GM18870 (cell line): ENCODE results near the gene IFRD2.
"Not testable (repeated sequence)": the region's sequence is repeated elsewhere in the genome, so short reads cannot be mapped to it uniquely, and the experiment has no call there.

ENCODE experiments used
- ATAC-seq: cut with Tn5 transposase; IDR thresholded peaks from one replicate; pipeline ENCODE4 v1.9.1; 2021; ENCODE audit warnings: moderate library complexity; ENCODE audit not compliant: unreplicated experiment

Gene IFRD2

DNA sequence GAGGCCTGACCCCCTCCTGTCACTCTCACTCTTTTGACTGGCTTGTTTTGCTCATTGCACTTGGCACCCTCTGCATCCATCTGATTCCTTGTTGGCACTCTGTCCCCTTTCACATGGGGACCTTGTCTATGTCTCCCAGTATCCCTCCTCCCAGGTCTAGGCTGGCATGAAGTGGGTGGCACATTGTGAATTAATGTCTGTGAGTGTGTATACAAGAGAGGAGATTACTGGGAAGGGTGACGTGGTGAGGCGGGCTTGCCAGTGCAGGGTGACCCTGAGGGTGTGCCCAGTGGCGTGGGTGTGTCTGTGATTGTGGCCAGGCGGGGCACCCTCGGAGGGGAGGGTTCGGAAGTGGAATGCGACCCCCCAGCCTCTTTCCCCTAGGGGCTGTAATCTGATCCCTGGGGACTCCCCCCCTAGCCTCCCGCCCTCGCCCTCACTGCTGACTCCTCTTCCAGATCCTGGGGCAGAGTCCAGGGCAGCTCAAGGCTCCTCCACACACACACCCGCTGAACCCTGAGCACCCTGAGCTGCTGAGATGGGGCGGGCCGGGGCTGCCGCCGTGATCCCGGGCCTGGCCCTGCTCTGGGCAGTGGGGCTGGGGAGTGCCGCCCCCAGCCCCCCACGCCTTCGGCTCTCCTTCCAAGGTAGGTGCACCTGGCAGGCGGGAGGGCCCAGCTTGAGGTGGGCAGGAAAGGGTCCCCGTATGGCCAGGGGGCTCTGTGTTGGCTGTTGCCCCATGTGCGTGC, 23.4 kb downstream of the IFRD2 start, which contains the start of gene SEMA3B:
Gene SEMA3B (plus strand): TSS at position 445 of the 749 bp plus-strand sequence. CDS start 94 bp downstream, at position 539.
- no peak for ATAC-seq

DNA sequence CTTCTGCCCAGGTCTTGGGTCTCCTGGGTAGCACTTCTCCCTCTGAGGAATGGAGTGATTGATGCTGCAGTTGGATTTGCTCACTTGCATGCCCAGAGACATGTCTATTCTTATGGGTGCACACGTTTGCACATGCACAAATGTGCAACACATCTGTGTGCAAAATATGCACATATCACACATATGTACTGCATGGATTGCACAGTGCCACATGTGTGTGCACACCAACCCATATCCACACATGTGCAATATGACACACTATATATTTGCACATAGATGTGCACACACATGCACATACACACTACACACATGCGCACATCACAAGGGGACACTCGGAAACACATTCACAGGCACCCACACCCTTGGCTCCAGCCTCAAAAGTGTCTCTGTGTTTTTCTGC, 24.0 kb downstream of the IFRD2 start:
- no peak for ATAC-seq

DNA sequence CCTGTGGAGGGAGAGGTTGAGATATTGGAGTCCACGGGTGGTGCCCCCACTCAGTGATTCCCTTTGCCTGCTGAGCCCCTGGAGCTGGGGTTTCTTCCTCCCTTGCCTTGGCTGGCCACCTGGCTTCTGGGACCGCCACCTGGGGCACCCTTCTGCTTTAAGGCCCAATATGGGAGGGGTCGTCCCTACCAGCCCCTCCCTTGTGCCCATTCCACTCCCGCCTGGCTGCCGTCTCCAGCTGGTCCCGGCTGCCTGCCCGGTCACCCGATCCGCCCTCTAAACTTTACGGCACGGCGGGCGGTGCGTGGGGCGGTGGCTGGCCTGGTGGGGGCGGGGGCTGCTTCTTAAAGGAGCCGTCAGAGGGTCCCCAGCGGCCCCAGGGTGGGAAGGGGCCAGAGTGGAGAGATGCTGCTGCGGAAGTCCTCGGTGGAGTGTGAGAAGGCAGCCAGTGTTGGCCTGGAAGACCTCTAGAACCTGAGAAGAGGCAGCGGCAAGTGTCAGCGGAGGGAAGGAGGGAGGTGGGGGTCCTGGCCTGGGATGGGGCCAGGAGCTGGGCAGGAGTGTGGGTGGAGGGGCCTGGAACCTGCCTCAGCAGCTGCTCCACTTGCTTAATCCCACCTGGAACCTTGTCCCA, 24.8 kb downstream of the IFRD2 start:
- no peak for ATAC-seq

DNA sequence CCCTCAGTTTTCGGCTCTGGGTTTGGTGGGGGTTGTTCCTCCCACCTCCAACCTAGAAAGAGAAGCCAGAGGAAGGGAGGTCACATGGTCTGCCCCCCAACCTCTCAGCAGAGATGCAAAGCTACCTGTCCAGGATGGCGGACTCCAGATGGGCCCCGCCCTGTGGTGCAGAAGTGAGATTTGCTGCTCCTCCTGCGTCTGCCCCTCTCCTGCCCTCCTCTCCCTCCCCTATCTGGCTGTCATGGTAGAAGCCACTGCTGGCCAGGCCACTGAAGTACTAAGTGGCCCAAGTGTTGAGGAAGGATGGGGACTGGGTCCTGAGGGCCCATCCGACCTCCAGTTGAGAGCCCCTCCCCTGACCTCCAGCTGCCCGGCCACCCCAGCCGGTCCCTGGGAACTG, 25.4 kb downstream of the IFRD2 start:
- ATAC-seq: no peak

DNA sequence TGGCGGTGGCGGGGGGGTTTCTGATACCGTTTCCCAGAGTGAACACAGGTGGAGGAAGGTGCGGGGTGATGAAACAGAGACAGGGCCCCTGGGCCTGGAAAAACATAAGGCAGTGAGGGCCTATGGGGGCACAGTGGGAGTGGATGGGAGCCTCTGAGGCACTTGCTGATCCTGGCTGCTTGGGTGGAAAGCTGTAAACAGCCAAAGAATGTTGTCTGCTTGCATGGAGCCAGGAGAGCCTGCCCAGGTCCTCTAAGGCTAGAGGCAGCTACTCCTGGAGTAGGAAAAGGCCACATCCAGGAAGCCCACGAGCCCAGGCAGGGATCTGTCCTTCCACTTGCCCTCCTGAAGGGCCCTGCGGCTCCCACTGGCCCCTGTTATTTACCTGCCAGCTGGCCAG, 26.2 kb downstream of the IFRD2 start:
- no peak for ATAC-seq

DNA sequence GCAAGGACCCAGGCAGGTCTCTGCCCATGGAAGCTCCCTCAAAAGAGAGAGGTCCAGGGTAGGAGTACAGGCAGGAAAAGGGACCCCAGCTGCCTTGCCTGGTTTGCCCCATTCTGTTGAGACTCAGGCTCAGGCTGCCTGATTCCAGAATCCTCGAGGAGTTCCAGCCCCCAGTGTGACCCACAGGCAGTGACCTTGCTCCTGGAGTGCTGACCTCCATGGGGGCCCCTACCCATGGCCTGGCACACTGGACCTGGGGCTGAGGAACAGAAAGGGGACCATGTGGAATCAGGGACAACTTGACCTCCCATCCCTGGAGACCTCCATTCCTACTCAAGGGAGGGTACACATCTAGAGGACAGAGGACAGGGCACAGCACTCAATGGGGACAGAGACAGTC, 26.7 kb downstream of the IFRD2 start:
- ATAC-seq: no peak

DNA sequence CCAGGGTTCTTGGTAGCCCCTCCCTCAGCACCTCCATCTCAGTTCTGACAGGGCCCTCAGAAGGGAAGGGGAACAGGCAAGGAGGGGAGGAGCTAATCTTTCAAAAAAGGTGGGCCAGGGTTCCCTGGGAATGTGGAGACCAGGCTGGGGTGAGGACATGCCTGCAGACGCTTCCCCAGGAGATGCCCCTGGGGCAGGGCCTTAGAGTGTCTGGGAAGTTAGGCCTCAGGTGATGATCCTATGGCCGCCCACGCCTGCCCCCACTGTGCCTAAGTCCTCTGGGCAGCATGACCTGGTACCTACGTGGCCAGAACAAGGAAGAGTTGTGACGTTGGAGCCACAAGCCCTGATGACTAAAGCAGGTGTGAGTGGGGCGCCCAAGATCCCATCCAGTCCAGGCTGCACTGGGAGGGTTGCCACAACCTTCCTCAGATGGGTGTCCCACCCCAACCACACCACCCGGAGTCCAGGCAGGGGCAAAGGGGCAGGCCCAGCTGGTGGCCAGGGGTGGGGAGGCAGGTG, 27.2 kb downstream of the IFRD2 start:
- no peak for ATAC-seq

DNA sequence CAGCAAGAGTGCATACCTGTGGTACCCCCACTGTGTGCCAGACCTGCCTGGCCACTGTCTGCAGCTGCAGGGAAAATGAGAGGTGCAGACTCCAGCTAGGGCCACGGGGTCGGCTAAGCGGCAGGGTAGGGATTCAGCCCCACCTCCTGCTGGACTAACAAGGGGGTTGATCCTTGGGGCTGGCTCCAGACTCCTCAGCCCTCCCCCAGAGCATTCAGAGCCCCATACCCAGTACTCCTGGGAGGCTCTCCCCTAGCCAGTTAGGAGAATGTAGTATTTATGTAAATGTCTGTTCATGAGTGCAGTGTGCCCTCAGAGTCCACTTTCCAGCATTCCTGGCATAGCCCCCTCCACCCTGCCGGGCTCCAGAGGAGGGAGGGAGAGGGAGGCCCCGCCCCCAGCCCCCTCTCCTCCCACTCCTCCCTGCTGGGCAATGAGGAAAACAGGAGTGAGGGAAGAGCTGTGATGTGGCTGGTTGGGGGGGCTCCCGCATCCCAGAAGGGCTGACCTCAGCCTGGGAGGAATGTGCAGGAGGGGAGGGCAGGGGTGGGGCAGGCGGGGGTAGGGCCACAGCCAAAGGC, 27.8 kb downstream of the IFRD2 start:
- ATAC-seq: no peak

DNA sequence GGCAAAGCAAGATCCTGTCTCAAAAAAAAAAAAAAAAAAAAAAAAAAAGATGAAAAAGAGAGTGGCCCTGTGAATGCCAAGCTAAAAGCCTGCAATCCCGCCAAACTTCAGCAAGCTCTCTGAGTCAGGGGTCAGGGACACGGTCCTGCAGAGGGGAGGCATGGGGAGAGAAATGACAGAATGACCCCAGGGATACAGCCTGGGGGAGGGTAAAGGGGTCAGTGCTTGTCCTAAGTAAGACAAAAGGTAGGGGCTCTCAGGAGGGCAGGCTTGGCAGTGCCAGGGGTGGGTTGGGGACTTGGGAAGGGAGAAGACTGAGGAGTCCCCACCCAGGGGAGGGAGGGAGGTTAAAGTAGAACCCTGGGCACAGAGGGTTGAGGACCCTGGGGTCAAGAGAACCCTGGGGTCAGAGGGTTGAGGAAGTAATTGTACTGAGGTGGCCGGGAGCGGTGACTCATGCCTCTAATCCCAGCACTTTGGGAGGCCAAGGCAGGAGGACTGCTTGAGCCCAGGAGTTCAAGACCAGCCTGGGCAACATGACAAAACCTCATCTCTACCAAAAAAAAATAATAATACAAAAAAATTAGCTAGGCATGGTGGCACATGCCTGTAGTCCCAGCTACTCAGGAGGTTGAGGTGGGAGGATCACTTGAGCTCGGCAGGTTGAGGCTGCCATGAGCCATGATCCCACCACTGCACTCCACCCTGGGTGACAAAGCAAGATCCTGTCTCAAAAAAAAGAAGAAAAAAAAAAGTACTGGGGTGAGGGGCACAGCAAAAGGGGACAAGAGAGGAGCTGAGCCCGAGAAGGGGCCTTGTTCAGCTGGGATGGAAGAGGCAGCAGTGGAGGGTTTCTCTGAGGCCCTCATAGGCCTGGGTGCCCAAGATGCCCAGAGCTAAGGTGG, 28.5 kb downstream of the IFRD2 start:
- no peak for ATAC-seq

DNA sequence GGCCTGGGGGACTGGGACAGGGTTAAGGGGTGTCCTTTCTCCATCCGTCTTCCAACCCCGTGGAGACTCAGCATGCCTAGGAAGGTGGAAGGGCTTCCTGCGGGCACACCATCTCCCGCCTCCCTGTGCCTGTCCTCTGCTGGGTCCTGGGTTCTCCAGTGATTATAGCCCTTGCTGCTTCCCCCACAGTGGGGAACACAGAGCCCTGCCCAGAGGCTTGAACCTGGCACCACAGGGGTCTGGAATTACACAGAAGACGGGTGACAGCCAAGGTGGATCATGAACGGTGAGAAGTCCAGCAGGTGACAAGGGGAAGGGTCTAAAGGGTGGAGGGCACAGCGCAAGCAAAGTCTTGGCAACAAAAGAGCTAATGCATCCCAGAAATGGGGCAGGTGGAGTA, 29.5 kb downstream of the IFRD2 start:
- ATAC-seq: no peak

DNA sequence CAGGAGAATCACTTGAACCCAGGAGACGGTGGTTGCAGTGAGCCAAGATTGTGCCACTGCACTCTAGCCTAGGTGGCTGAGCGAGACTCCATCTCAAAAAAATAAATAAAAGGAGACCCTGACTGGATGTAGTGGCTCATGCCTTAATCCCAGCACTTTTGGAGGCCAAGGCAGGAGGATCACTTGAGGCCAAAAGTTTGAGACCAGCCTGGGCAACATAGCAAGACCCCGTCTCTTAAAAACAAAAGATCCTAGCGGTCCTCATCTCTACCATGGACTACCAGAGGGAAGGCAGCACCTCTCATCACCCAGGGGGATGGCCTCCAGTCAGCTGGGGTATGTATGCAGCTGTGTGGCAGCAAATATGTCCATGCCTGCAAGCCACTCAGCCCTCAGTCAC, 30.0 kb downstream of the IFRD2 start:
- ATAC-seq: not testable (repeated sequence)

DNA sequence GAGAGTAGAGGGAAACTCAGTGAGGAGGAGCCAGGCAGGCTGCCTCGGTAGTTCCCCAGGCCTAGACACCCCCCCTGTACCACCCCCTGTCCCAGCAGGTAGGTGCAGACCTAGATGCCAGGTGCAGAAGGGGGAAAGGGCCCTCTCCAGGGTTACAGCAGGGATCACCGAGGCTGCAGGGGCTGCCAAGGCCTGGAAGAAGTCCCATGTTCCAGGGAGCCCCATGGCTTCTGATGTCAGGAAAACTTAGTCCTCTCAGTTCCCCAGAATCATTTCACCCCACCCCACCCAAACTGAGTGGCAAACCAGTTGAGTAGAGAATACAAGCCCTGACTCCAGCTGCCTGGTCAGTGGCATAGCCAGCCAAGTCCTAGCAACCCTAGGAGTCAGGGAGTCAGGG, 30.7 kb downstream of the IFRD2 start:
- no peak for ATAC-seq

DNA sequence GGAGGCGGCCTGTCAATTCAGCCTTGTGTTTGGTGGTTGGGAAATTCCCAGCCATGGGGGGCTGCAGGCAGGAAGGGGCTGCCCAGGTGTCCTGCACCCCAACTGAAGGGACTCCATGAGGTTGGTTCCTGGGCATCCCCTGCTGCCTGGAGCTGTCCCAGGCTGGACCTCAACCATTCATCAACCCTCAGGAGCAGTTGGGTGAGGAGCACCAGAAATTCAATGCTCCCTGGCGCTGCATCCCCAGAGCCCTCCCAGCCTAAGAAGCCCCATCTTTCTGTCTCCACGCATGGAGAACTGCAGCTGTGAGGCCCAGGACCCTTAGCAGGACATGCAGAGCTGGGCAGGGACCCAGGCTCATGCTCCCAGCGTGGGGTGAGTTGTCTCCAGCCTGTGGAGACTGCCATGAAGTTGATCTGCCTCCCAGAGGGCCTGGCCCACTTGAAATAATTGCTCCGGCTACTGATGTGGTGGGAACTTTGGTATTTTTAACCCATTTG, 31.2 kb downstream of the IFRD2 start:
- ATAC-seq: no peak

DNA sequence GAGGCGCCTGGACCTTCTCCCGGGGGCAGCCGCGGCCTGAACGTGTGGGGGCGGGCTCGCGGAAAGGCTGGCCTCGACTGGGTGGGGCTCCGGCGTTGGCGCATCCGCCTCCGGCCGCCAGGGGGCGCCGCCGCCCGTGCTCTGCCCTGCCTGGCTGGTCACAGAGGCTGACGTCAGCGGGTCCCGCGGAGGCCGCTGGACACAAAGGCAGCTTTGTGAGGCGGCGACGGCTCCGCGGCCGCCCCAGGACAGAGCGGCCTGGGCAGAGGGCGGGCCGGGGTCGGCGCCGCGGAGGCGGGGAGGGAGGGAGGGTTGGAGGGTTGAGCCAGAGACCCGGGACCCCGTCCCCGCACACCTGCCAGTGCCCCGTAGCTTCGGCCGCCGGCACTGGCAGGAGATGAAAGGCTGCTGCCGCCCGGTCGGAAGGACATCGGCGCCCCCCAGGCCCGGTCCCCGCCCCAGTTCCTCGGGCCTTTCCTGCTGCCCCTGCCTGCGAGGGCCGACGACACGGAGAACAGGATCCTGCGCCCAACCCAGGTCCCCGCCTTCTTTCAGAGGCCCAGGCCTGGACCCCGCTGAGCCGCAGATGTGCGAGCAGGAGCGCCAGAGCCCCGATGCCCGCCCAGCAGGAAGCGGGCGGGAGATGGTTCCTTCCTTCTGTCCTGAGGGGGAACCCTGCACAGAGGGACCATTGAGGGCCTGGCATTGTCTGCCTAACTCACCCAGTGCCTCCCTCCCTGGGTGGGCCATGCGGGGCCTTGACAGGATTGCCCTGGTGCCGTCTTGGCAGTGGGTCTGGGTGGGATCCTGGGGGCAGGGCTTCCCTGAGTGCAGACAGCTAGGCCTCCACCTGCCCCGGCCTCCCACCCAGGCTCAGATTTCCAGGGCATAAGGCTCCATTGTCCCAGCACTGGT, 31.9 kb downstream of the IFRD2 start:
- peak; percentile 37 for ATAC-seq

DNA sequence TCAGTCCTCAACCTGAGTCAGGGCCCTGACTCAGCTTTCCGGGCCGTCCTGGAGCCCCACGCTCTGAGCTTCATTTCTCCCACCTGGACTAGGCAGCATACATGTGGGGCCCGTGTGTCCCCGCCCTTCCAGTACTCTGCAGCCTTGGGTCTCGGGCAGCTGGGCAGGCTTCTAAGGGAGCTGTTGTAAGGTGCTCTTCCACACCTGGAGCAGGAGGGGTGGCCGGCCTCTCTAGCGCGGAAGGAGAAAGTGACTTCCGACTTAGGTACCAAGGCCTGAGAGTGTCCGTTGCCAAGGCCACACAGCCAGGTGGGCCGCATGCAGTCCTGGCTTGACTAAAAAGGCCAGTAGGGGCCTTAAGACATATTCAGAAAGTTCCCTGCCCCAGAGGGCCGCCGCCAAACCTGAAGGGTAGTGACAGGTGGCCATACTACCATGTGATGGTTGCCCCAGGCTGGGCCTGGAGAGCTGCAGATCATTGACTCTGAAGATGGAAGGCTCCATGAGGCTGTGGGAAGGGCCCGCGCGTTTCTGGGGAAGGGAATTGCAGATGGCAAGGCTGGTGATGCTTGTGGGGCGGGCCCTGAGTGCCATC, 32.7 kb downstream of the IFRD2 start:
- no peak for ATAC-seq

DNA sequence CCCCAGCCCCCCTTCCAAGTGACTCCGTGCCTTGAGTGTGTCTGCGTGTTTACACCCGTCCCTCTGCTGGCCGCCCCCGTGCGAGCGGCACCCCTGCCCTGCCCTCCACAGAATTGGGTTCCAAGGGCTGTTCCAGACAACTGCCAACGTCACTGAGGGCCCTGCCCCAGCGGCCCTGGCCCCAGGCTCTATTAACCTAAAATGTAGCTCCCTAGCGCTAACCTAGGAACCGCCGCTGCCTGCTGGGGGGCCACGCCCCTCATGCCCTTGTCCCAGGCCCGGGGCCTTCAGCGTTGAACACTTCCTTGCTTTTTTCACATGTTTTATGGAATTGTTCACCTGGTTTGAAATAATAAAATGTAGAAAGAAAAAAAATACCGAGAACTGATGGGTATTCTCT, 33.2 kb downstream of the IFRD2 start:
- no peak for ATAC-seq

DNA sequence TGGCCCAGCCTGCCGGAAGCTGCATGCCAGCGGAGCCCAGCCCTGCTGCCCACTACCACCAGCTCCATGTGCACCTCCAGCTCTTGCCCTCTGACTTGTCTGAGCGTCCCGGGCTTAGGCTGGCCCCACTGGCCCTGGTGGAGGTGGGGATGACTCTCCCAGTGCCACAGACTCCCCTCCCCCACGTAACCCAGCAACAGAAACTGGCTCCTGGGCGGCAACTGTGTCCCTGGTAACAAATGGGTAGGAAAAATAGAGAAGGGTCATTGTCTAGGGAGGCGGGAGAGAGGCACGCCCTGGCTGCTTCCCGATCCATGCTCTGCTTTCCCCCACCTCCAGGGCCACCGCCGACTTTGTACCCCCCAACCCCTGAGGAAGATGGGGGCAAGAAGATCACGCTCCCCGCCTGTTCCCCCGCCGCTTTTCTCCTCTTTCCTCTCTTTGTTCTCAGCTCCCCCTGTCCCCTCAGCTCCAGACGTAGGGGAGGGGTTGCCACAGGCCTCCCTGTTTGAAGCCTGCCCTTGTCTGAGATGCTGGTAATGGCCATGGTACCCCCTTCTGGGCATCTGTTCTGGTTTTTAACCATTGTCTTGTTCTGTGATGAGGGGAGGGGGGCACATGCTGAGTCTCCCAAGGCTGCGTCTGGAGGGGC, 34.1 kb downstream of the IFRD2 start:
- no peak for ATAC-seq

DNA sequence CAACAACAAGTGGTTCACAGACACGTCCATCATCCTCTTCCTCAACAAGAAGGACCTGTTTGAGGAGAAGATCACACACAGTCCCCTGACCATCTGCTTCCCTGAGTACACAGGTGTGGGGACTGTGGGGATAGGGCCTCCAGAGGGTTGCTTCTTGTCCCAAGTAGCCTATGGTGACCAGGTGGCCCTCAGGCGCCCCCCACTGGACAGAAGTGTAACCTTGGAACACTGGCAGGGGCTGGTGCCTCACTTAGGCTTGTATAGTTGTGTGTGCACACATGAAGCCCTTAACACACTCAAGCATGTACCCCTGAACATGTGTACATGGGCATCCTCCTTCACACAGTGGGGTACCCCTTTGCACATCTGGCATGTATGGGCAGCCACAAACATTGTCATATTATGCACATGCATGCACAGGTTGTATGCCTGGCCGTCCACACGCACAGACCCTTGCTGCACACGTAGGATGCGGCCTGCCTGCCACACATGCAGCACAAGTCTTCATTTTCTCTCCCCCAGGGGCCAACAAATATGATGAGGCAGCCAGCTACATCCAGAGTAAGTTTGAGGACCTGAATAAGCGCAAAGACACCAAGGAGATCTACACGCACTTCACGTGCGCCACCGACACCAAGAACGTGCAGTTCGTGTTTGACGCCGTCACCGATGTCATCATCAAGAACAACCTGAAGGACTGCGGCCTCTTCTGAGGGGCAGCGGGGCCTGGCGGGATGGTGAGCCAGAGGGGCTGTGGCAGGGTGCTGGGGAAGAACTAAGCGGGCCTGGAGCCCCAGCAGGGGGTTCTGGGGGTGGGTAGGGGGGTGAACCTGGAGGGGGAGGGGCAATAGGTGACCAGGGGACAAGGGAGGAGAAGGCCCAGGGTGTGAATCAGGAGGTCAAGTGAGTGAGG, 35.0 kb downstream of the IFRD2 start:
- no peak for ATAC-seq
